ENCODE measurements around the gene ACP2. TPM values are rescaled to one million over a fixed set of nuclear protein-coding genes. Genes with fewer than 3 reads are reported as not detected.

Gene ACP2
- polyA plus RNA-seq, 1 donor from 2014 or later = 4.2 TPM

GRCh38 chr11:47271961-47272661, 23.5 kb upstream of the ACP2 start:
- H3K36me3 Mint-ChIP-seq = peaks cover 1% of the 10 kb centered on the region
- peaks cover 35 to 42% (median 38%) of the 10 kb centered on the region in 3 donors for H3K4me1 Mint-ChIP-seq
- peak overlapping the region; percentile 58 to 95 (median 88) for H3K4me3 Mint-ChIP-seq
- H3K9me3 Mint-ChIP-seq = no peaks in the 10 kb centered on the region
- peak overlapping the region; percentile 12 to 86 (median 82) for H3K27ac Mint-ChIP-seq
- no peaks in the 10 kb centered on the region for H3K27me3 Mint-ChIP-seq

DNA sequence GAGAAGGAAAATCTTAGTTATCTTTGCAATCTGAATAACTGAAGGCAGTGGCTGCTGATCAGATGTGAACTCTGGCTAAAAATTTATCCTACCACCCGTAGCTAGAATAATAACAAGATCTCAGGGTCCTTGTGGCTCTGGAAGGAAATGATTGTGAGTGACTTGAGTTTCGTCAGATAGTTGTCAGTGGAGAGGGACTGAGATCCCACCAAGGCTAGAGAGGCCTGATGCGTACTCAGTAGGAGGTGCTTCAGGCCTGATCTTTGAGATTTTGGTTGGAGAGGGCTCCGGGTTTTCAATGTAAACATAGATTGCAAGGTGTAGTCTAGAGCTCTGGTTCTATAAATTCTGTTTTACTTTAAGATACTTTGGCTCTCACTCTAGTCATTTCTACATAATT, 22.7 kb upstream of the ACP2 start:
- peaks cover 1% of the 10 kb centered on the region for H3K36me3 Mint-ChIP-seq
- H3K27me3 Mint-ChIP-seq = no peaks in the 10 kb centered on the region
- H3K4me3 Mint-ChIP-seq = peak overlapping the region; percentile 87 to 95 (median 88)
- no peaks in the 10 kb centered on the region for H3K9me3 Mint-ChIP-seq
- peak overlapping the region; percentile 82 to 91 (median 86) for H3K27ac Mint-ChIP-seq
- peaks cover 35 to 42% (median 38%) of the 10 kb centered on the region in 3 donors for H3K4me1 Mint-ChIP-seq

- Mint-ChIP-seq H3K27me3 (no peaks in the 10 kb centered on the region), H3K27ac (peak overlapping the region; percentile 82 to 91 (median 86)), H3K36me3 (no peaks in the 10 kb centered on the region)
Observed at GRCh38 chr11:47270331-47271271, 22.0 kb upstream of the ACP2 start.

DNA sequence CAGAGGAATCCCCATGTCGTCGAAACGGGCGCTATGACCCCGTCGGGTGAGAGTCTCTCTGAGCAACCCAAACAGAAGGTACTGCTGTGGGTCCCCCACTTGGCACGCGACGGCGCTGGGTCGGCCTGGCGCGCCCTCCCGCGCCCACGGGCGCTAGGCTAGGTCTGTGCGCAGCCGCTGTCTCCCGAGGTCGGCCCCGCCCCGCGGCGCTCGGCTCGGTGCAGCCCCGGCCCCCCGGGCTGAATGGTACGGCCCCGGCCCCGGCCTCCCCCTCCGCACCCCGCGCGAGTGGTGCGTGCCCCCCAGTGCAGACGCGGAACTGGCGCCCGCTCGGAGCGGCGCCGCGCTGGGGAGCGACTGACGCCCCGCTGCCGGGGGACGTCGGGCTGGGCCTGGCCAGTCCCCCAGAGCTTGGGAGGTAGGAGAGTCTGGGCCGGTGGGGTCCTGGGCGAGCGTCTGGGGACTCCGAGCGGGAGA, 21.3 kb upstream of the ACP2 start, which contains the start of gene MADD:
Gene MADD, plus strand, starts transcription at position 305 of the 477 bp plus-strand sequence.
- peaks cover 2% of the 10 kb centered on the region for H3K27me3 Mint-ChIP-seq
- no peaks in the 10 kb centered on the region for H3K9me3 Mint-ChIP-seq

More at GRCh38 chr11:47270331-47271271, 22.0 kb upstream of the ACP2 start:
- Mint-ChIP-seq H3K9me3 (no peaks in the 10 kb centered on the region), H3K4me1 (peaks cover 35 to 45% (median 40%) of the 10 kb centered on the region in 3 donors), H3K4me3 (peak overlapping the region; percentile 87 to 95 (median 88))

DNA sequence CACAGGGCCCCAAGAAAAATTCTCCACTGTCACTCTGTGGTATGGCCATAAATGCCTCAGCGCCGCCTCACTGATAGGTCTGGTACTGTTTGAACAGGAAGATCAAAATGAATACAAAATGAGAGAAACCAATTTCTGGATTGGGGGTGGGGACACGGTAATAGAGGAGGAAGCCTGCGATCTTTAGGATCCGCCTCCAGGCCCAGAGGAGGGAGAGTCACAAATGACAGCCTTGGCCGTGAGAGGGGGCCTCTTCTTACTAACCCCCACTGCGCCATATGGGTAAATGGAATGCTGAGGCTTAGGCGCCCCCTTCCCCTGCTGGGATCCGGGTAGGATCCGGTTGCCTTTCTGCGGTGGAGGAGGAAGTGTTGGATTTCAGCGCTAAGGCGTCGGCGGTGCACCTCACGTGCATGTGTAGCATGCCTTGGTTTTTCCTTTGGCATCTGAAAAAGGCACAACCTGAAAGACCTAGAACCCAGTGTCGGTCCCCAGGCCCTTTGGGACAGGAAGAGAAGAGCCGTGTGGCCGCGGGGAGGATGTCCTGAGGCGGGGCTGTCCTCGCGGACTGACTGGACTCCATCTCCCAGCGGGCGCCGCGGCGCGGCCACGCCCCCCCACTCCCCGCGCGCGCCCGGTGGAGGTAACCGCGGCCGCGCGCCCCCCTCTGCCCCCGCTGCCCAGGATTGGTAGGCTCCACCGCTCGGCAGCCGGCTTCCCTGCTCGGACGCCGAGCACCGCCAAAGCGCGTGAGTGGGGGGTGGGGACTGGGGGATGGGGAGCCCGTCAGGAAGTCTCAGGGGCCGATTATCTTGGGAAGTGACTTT, 20.6 kb upstream of the ACP2 start:
- Mint-ChIP-seq H3K9me3 (no peaks in the 10 kb centered on the region), H3K27ac (peak overlapping the region; percentile 91 to 99 (median 96)), H3K27me3 (peaks cover 2% of the 10 kb centered on the region), H3K36me3 (no peaks in the 10 kb centered on the region), H3K4me3 (peak overlapping the region; percentile 87 to 99 (median 94)), H3K4me1 (peaks cover 34 to 44% (median 44%) of the 10 kb centered on the region in 3 donors)

More for the DNA sequence above, 21.3 kb upstream of the ACP2 start, which contains the start of gene MADD:
- peak within 1 kb of the TSS; percentile 91 to 99 (median 96) for H3K27ac Mint-ChIP-seq
- H3K4me1 Mint-ChIP-seq = peaks cover 35 to 48% (median 44%) of the 10 kb centered on the region in 3 donors
- H3K4me3 Mint-ChIP-seq = peak within 1 kb of the TSS; percentile 87 to 99 (median 94)
- no peaks in the 10 kb centered on the region for H3K36me3 Mint-ChIP-seq

DNA sequence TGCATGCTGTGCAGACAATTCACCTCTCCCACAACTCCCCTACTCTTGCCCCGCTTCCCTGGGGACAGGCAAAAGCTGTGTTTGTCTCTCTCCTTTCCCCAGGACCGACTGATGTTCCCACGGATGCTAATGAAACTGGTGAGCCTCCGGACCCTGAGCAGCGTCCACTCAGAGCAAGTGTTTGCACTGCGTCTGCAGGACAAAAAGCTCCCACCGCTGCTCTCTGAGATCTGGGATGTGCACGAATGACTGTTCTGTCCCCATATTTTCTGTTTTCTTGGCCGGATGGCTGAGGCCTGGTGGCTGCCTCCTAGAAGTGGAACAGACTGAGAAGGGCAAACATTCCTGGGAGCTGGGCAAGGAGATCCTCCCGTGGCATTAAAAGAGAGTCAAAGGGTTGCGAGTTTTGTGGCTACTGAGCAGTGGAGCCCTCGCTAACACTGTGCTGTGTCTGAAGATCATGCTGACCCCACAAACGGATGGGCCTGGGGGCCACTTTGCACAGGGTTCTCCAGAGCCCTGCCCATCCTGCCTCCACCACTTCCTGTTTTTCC, 19.9 kb upstream of the ACP2 start:
- H3K27me3 Mint-ChIP-seq = peaks cover 2% of the 10 kb centered on the region
- H3K4me3 Mint-ChIP-seq = peak overlapping the region; percentile 87 to 99 (median 94)
- peaks cover 28 to 41% (median 41%) of the 10 kb centered on the region in 3 donors for H3K4me1 Mint-ChIP-seq
- no peaks in the 10 kb centered on the region for H3K36me3 Mint-ChIP-seq
- peak overlapping the region; percentile 91 to 99 (median 96) for H3K27ac Mint-ChIP-seq
- no peaks in the 10 kb centered on the region for H3K9me3 Mint-ChIP-seq

DNA sequence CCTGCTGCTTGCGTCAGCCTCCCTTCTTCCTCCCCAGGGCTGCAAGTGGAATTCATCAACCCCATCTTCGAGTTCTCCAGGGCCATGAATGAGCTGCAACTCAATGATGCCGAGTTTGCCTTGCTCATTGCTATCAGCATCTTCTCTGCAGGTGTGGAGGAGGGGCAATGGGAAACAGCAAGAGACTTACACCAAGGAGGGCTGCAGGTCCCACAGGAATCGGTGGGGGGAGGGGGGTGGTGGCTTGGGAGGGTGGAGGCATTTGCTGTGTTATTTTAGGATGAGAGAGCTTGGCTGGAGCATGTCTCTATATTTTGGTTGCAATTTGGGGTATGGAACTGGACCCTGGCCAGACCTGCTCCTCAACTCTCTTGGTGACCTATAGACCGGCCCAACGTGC, 19.3 kb upstream of the ACP2 start:
- Mint-ChIP-seq H3K27ac (peak overlapping the region in 2 of 3 donors; percentile 91 to 99), H3K4me3 (peak overlapping the region; percentile 72 to 97 (median 89)), H3K36me3 (no peaks in the 10 kb centered on the region), H3K4me1 (peaks cover 27 to 39% (median 38%) of the 10 kb centered on the region in 3 donors), H3K9me3 (no peaks in the 10 kb centered on the region), H3K27me3 (peaks cover 2% of the 10 kb centered on the region)

GRCh38 chr11:47264521-47264920, 15.9 kb upstream of the ACP2 start:
- Mint-ChIP-seq H3K36me3 (no peaks in the 10 kb centered on the region), H3K27me3 (peaks cover 2% of the 10 kb centered on the region), H3K9me3 (no peaks in the 10 kb centered on the region), H3K4me3 (peak overlapping the region in 1 of 4 donors; percentile 24), H3K4me1 (peaks cover 8 to 18% (median 16%) of the 10 kb centered on the region in 3 donors), H3K27ac (peak overlapping the region in 1 of 3 donors; percentile 62)

DNA sequence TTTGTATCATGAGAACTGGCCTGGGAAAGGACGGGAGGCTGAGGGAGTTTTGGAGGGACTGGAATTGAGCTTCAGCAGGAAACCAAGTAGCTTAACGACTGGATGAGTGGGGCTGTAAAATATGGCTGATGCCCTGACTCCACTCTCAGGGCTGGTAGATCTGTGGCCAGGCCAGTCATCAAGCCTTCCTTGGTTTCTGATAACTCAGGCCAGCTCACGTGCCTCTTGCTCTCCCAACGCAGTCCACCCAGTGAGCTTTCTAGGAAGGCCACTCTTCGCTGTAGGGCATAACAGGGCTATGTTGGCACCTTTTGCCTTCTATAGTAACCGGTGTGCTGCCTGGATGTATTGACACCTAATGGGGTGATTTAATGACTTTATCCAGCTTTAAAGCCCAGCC, 15.5 kb upstream of the ACP2 start:
- peaks cover 2% of the 10 kb centered on the region for H3K27me3 Mint-ChIP-seq
- peak overlapping the region in 1 of 3 donors; percentile 62 for H3K27ac Mint-ChIP-seq
- H3K9me3 Mint-ChIP-seq = no peaks in the 10 kb centered on the region
- H3K4me3 Mint-ChIP-seq = peak overlapping the region in 1 of 4 donors; percentile 24
- H3K36me3 Mint-ChIP-seq = no peaks in the 10 kb centered on the region
- peaks cover 6 to 18% (median 16%) of the 10 kb centered on the region in 3 donors for H3K4me1 Mint-ChIP-seq

DNA sequence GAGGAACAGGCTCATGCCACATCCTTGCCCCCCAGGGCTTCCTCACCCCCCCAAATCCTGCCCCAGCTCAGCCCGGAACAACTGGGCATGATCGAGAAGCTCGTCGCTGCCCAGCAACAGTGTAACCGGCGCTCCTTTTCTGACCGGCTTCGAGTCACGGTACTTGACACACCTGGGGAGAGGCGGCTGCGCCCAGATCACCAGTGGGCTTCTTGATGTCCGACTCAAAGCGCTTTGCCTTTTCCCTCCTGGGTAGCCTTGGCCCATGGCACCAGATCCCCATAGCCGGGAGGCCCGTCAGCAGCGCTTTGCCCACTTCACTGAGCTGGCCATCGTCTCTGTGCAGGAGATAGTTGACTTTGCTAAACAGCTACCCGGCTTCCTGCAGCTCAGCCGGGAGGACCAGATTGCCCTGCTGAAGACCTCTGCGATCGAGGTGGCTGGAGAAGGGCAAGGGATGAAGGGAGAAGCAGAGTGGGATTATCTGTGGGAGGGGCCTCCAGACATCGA, 12.7 kb upstream of the ACP2 start:
- no peaks in the 10 kb centered on the region for H3K9me3 Mint-ChIP-seq
- no peaks in the 10 kb centered on the region for H3K36me3 Mint-ChIP-seq
- H3K27ac Mint-ChIP-seq = no peak overlapping the region
- H3K4me1 Mint-ChIP-seq = peaks cover 0 to 8% (median 7%) of the 10 kb centered on the region in 3 donors
- H3K4me3 Mint-ChIP-seq = no peak overlapping the region
- peaks cover 2% of the 10 kb centered on the region for H3K27me3 Mint-ChIP-seq

- H3K27me3 Mint-ChIP-seq = peaks cover 2% of the 10 kb centered on the region
- H3K4me3 Mint-ChIP-seq = no peak overlapping the region
- peaks cover 0 to 2% (median 2%) of the 10 kb centered on the region in 3 donors for H3K4me1 Mint-ChIP-seq
- H3K9me3 Mint-ChIP-seq = no peaks in the 10 kb centered on the region
- H3K36me3 Mint-ChIP-seq = no peaks in the 10 kb centered on the region
- no peak overlapping the region for H3K27ac Mint-ChIP-seq
Observed at GRCh38 chr11:47260366-47260765, 11.8 kb upstream of the ACP2 start.

DNA sequence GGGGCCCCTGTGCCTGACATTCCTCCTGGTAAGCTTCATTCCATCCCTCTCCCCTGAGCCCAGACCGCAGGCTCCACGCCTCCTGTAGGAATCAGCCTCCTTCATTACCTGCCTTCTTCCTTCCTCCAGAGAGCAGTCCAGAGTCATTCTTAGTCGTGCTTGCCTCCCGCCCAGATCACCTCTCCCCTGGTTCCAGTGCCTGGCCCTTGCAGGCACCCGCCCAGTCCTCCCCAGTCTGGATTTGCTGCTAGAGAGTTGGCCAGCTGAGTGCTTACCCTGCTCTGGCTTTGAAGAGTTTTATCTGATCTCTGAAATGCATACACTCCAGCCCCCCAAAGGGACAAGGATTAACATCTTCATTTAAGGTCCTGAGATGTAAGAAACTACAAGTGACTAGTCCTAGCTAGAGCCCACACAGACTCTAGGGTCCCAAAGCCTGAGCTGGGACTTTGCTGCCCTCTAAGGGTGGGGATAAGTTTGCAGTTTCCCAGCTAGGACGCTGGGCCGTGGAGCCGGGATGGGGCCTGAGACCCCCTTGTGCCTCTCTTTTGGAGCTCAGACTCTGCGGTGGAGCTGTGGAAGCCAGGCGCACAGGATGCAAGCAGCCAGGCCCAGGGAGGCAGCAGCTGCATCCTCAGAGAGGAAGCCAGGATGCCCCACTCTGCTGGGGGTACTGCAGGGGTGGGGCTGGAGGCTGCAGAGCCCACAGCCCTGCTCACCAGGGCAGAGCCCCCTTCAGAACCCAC, 10.8 kb upstream of the ACP2 start:
- Mint-ChIP-seq H3K36me3 (no peaks in the 10 kb centered on the region), H3K4me1 (peaks cover 0 to 2% (median 0%) of the 10 kb centered on the region in 3 donors)

DNA sequence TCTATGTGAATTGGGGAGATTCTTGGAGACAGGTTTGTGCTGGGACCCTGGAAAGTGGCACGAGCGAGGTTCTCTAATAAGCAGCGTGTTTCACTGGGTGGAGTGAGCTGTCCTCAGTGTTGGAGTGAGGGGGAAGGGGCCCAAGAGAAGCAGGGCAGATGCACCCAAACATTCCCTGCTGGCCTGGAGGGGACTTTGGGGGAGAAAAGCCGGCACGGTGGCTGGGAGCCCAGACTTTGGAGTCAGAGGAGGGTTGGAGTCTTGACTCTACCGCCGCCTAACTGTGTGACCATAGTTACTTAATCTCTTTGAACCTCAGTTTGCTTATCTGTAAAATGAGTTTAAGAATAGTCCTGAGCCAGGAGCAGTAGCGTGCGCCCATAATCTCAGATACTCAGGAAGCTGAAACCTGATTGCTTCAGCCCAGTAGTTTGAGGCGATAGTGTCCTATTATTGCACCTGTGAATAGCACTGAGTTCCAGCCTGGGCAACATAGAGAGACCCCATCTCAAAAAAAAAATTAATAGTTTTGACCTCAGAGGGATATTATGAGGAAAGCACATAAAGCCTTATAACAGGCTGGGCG, 9.8 kb upstream of the ACP2 start:
- Mint-ChIP-seq H3K9me3 (no peaks in the 10 kb centered on the region), H3K27ac (no peak overlapping the region), H3K36me3 (no peaks in the 10 kb centered on the region), H3K4me1 (peaks cover 0 to 2% (median 0%) of the 10 kb centered on the region in 3 donors), H3K4me3 (no peak overlapping the region), H3K27me3 (no peaks in the 10 kb centered on the region)

More for the DNA sequence above, 10.8 kb upstream of the ACP2 start:
- peak overlapping the region in 1 of 3 donors; percentile 43 for H3K27ac Mint-ChIP-seq
- no peaks in the 10 kb centered on the region for H3K27me3 Mint-ChIP-seq
- no peaks in the 10 kb centered on the region for H3K9me3 Mint-ChIP-seq
- peak overlapping the region in 2 of 4 donors; percentile 23 to 57 for H3K4me3 Mint-ChIP-seq
